ENCODE results near the gene HLA-DOB.

DNA sequence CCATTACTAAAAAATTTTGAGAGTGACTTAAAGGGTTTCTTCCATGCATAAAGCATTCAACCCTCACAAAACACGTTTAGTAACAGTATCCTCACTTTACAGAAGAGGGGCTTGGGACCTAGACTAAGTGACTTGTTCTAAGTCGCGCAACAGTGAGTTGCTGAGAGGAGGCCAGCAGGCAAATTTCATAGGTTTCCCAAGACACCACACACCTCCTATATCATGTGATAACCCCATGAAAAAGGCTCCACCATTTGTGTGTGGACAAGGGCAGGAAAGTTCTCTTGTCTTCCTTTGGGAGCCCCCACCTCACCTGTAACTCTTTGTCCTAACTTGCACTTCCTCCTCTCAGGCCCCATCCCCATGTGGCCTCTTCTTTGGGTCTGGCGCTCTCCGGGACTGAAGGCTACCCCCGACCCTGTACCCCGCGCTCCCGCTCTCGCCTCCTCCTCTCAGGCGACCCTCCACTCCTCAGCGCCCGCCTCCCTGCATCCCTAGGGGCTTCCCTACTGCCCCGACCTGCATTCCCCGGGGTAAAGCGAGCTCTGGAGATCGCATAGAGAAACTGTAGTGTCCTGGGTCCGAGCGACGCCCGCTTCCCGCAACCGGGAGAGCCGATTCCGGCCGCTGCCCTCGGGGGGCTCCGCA is 26.7 kb upstream of the HLA-DOB start:
- TF ChIP-seq, protein P1, sequence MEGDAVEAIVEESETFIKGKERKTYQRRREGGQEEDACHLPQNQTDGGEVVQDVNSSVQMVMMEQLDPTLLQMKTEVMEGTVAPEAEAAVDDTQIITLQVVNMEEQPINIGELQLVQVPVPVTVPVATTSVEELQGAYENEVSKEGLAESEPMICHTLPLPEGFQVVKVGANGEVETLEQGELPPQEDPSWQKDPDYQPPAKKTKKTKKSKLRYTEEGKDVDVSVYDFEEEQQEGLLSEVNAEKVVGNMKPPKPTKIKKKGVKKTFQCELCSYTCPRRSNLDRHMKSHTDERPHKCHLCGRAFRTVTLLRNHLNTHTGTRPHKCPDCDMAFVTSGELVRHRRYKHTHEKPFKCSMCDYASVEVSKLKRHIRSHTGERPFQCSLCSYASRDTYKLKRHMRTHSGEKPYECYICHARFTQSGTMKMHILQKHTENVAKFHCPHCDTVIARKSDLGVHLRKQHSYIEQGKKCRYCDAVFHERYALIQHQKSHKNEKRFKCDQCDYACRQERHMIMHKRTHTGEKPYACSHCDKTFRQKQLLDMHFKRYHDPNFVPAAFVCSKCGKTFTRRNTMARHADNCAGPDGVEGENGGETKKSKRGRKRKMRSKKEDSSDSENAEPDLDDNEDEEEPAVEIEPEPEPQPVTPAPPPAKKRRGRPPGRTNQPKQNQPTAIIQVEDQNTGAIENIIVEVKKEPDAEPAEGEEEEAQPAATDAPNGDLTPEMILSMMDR (IDR thresholded peaks at IDR 0.05; ENCODE audit: extremely low read depth in 1 of 2, insufficient read depth in 1 of 2, low read depth in 1 of 2, low read length in 2 of 2): no peak
- TF ChIP-seq POLR2AphosphoS5 (IDR thresholded peaks at IDR 0.05; ENCODE audit: insufficient read depth, low read depth, low read length): no peak
